Subcutaneous abdominal adipose tissue (tissue), 5 donors: ENCODE results near the gene KCNMB2.

Source experiments
- H3K27ac ChIP-seq: one replicate; pipeline ENCODE4 v1.7.0; 2013; ENCODE audit warnings: low read depth, mild to moderate bottlenecking, inconsistent platforms, low read length, moderate library complexity
- H3K27me3 ChIP-seq, 5 donors: one replicate each; pipeline ENCODE4 v1.7.0; 2013; ENCODE audit warnings: low read length in 5 of 5, inconsistent platforms in 1 of 5; ENCODE audit not compliant: control insufficient read depth in 5 of 5, insufficient read depth in 4 of 5
- H3K36me3 ChIP-seq, 5 donors: one replicate each; pipeline ENCODE4 v1.7.0; 2013; ENCODE audit warnings: low read length in 5 of 5; ENCODE audit not compliant: control insufficient read depth in 5 of 5, insufficient read depth in 5 of 5
- H3K4me1 ChIP-seq, 5 donors: one replicate each; pipeline ENCODE4 v1.7.0; 2013; ENCODE audit warnings: low read length in 5 of 5, mild to moderate bottlenecking in 3 of 5, moderate library complexity in 1 of 5; ENCODE audit not compliant: control insufficient read depth in 5 of 5, insufficient read depth in 5 of 5
- H3K4me3 ChIP-seq, 5 donors: one replicate each; pipeline ENCODE4 v1.7.0; 2013; ENCODE audit warnings: low read length in 5 of 5, low read depth in 1 of 5
- H3K9ac ChIP-seq, 5 donors: one replicate each; pipeline ENCODE4 v1.7.0; 2013; ENCODE audit warnings: low read length in 5 of 5, mild to moderate bottlenecking in 4 of 5, moderate library complexity in 3 of 5
- H3K9me3 ChIP-seq, 5 donors: one replicate each; pipeline ENCODE4 v1.7.0; 2013; ENCODE audit warnings: low read length in 5 of 5; ENCODE audit not compliant: control insufficient read depth in 5 of 5
- donor health status: healthy.
- donor health status: healthy.
- donor health status: healthy.
- donor health status: healthy.
- donor health status: healthy.

The KCNMB2 gene

GRCh38 chr3:178562947-178563232 lies 26.7 kb downstream of the KCNMB2 start:
- no peaks in the 10 kb centered on the region for H3K9me3 ChIP-seq
- H3K36me3 ChIP-seq = no peaks in the 10 kb centered on the region
- H3K27ac ChIP-seq = no peak overlapping the region
- H3K9ac ChIP-seq = no peak overlapping the region
- peaks cover 0 to 20% (median 0%) of the 10 kb centered on the region in 5 donors for H3K4me1 ChIP-seq
- H3K27me3 ChIP-seq = no peaks in the 10 kb centered on the region
- no peak overlapping the region for H3K4me3 ChIP-seq

GRCh38 chr3:178567611-178568010 lies 31.4 kb downstream of the KCNMB2 start:
- H3K9ac ChIP-seq = no peak overlapping the region
- no peaks in the 10 kb centered on the region for H3K27me3 ChIP-seq
- H3K9me3 ChIP-seq = no peaks in the 10 kb centered on the region
- H3K4me3 ChIP-seq = no peak overlapping the region
- H3K36me3 ChIP-seq = no peaks in the 10 kb centered on the region
- H3K4me1 ChIP-seq = peaks cover 0 to 7% (median 0%) of the 10 kb centered on the region in 5 donors
- H3K27ac ChIP-seq = no peak overlapping the region

- peaks cover 0 to 2% (median 0%) of the 10 kb centered on the region in 5 donors for H3K4me1 ChIP-seq
- no peak overlapping the region for H3K4me3 ChIP-seq
- no peak overlapping the region for H3K27ac ChIP-seq
- no peak overlapping the region for H3K9ac ChIP-seq
- no peaks in the 10 kb centered on the region for H3K9me3 ChIP-seq
- H3K27me3 ChIP-seq = no peaks in the 10 kb centered on the region
- no peaks in the 10 kb centered on the region for H3K36me3 ChIP-seq
Measured at GRCh38 chr3:178568155-178568731, 32.0 kb downstream of the KCNMB2 start.

GRCh38 chr3:178568911-178569310 lies 32.7 kb downstream of the KCNMB2 start:
- H3K9me3 ChIP-seq = no peaks in the 10 kb centered on the region
- H3K27me3 ChIP-seq = no peaks in the 10 kb centered on the region
- H3K27ac ChIP-seq = no peak overlapping the region
- H3K36me3 ChIP-seq = no peaks in the 10 kb centered on the region
- H3K9ac ChIP-seq = no peak overlapping the region
- no peak overlapping the region for H3K4me3 ChIP-seq
- H3K4me1 ChIP-seq = no peaks in the 10 kb centered on the region

GRCh38 chr3:178569826-178570225 lies 33.6 kb downstream of the KCNMB2 start:
- no peaks in the 10 kb centered on the region for H3K9me3 ChIP-seq
- no peaks in the 10 kb centered on the region for H3K36me3 ChIP-seq
- H3K27me3 ChIP-seq = no peaks in the 10 kb centered on the region
- no peak overlapping the region for H3K9ac ChIP-seq
- H3K4me1 ChIP-seq = no peaks in the 10 kb centered on the region
- H3K27ac ChIP-seq = no peak overlapping the region
- no peak overlapping the region for H3K4me3 ChIP-seq

- Histone ChIP-seq H3K27ac (no peak overlapping the region), H3K4me3 (no peak overlapping the region), H3K36me3 (no peaks in the 10 kb centered on the region), H3K4me1 (peaks cover 0 to 5% (median 0%) of the 10 kb centered on the region in 5 donors), H3K9me3 (no peaks in the 10 kb centered on the region), H3K9ac (no peak overlapping the region), H3K27me3 (no peaks in the 10 kb centered on the region)
Measured at GRCh38 chr3:178583963-178584575, 47.8 kb downstream of the KCNMB2 start.

GRCh38 chr3:178584722-178585380 lies 48.6 kb downstream of the KCNMB2 start:
- no peaks in the 10 kb centered on the region for H3K27me3 ChIP-seq
- H3K36me3 ChIP-seq = no peaks in the 10 kb centered on the region
- peaks cover 0 to 5% (median 0%) of the 10 kb centered on the region in 5 donors for H3K4me1 ChIP-seq
- no peak overlapping the region for H3K4me3 ChIP-seq
- no peak overlapping the region for H3K9ac ChIP-seq
- H3K27ac ChIP-seq = no peak overlapping the region
- no peaks in the 10 kb centered on the region for H3K9me3 ChIP-seq

GRCh38 chr3:178585454-178585853 lies 49.2 kb downstream of the KCNMB2 start:
- Histone ChIP-seq H3K36me3 (no peaks in the 10 kb centered on the region), H3K27ac (no peak overlapping the region)

GRCh38 chr3:178586076-178586475 lies 49.8 kb downstream of the KCNMB2 start:
- Histone ChIP-seq H3K9me3 (no peaks in the 10 kb centered on the region), H3K4me1 (peaks cover 0 to 5% (median 0%) of the 10 kb centered on the region in 5 donors), H3K4me3 (no peak overlapping the region), H3K9ac (no peak overlapping the region), H3K27me3 (no peaks in the 10 kb centered on the region), H3K36me3 (no peaks in the 10 kb centered on the region), H3K27ac (no peak overlapping the region)

More at GRCh38 chr3:178585454-178585853, 49.2 kb downstream of the KCNMB2 start:
- H3K27me3 ChIP-seq = no peaks in the 10 kb centered on the region
- H3K4me1 ChIP-seq = peaks cover 0 to 5% (median 0%) of the 10 kb centered on the region in 5 donors
- no peaks in the 10 kb centered on the region for H3K9me3 ChIP-seq
- no peak overlapping the region for H3K9ac ChIP-seq
- no peak overlapping the region for H3K4me3 ChIP-seq

GRCh38 chr3:178588628-178589027 lies 52.4 kb downstream of the KCNMB2 start:
- Histone ChIP-seq H3K27me3 (no peaks in the 10 kb centered on the region), H3K27ac (no peak overlapping the region), H3K4me3 (no peak overlapping the region)

More at GRCh38 chr3:178588628-178589027, 52.4 kb downstream of the KCNMB2 start:
- peaks cover 0 to 5% (median 0%) of the 10 kb centered on the region in 5 donors for H3K4me1 ChIP-seq
- H3K9ac ChIP-seq = no peak overlapping the region
- H3K36me3 ChIP-seq = no peaks in the 10 kb centered on the region
- no peaks in the 10 kb centered on the region for H3K9me3 ChIP-seq
